IMR-90 (cell line): ENCODE measurements around the gene NEURL1B. TPM values are rescaled to one million over a fixed set of nuclear protein-coding genes. Genes with fewer than 3 reads are reported as not detected.
"Not testable (repeated sequence)": the region's sequence is repeated elsewhere in the genome, so short reads cannot be mapped to it uniquely, and the experiment has no call there.

Experiments used
- ATAC-seq: fragments of 200-7000 bp; cut with Tn5 transposase; 2 replicates; pipeline ENCODE4 v1.9.1; 2020; ENCODE audit warnings: low read depth, mild to moderate bottlenecking, moderate library complexity
- BruUV-seq: library from RNA; stranded (reverse); fragments of 400-500 nt; replicated peaks from 2 replicates; lab custom pipeline; 2021; lab: Mats Ljungman, UMichigan
- CTCF ChIA-PET: fragments of 300-600 bp; formaldehyde crosslinking; extraction: SDS; loops from one replicate; lab custom pipeline; 2021; ENCODE audit warnings: antibody characterized with exemption; lab: Yijun Ruan, JAX
- POLR2A ChIA-PET: fragments of 300-600 bp; sonication (Branson Sonifier 250); formaldehyde crosslinking; loops from one replicate; lab custom pipeline; 2022; ENCODE audit warnings: antibody characterized with exemption; ENCODE audit not compliant: unreplicated experiment; lab: Charles Lee
- DNase-seq: peaks from one replicate; pipeline ENCODE4 v3.0.0; 2013
- H2AFZ ChIP-seq: replicated peaks from 2 replicates; pipeline ENCODE3; 2013; ENCODE audit warnings: low read length, mild to moderate bottlenecking; ENCODE audit not compliant: poor library complexity
- H2AK5ac ChIP-seq: 2 replicates; pipeline ENCODE4 v1.6.1; 2013; ENCODE audit warnings: low read depth, low read length, inconsistent platforms
- H2AK9ac ChIP-seq: replicated peaks from 2 replicates; pipeline ENCODE3; 2013; ENCODE audit warnings: mild to moderate bottlenecking, low read depth, low read length, moderate library complexity; ENCODE audit not compliant: poor library complexity
- H2BK120ac ChIP-seq: 2 replicates; pipeline ENCODE4 v1.6.1; 2013; ENCODE audit warnings: low read depth, low read length, inconsistent platforms
- H2BK15ac ChIP-seq: 3 replicates; pipeline ENCODE4 v1.6.1; 2013; ENCODE audit warnings: low read depth, low read length, inconsistent platforms
- H2BK20ac ChIP-seq: 2 replicates; pipeline ENCODE4 v1.6.1; 2013; ENCODE audit warnings: low read depth, mild to moderate bottlenecking, inconsistent platforms, low read length, moderate library complexity
- H2BK5ac ChIP-seq: 2 replicates; pipeline ENCODE4 v1.6.1; 2013; ENCODE audit warnings: mild to moderate bottlenecking, low read depth, low read length, inconsistent platforms; ENCODE audit not compliant: poor library complexity, severe bottlenecking
- H3K14ac ChIP-seq: replicated peaks from 2 replicates; pipeline ENCODE4 v1.6.1; 2013; ENCODE audit warnings: low read depth, low read length, inconsistent platforms
- H3K18ac ChIP-seq: 2 replicates; pipeline ENCODE4 v1.6.1; 2013; ENCODE audit warnings: low read depth, low read length, control low read depth
- H3K23ac ChIP-seq: 2 replicates; pipeline ENCODE4 v1.6.1; 2013; ENCODE audit warnings: low read depth, low read length, inconsistent platforms
- H3K27ac ChIP-seq: 2 replicates; pipeline ENCODE4 v1.5.1; 2013; ENCODE audit warnings: mild to moderate bottlenecking, control low read depth, low read length; ENCODE audit not compliant: insufficient read depth
- H3K27me3 ChIP-seq: 2 replicates; pipeline ENCODE4 v1.6.1; 2013; ENCODE audit warnings: low read length; ENCODE audit not compliant: control insufficient read depth, insufficient read depth
- H3K36me3 ChIP-seq: 2 replicates; pipeline ENCODE4 v1.6.1; 2013; ENCODE audit warnings: low read length, mixed read lengths; ENCODE audit not compliant: control insufficient read depth, insufficient read depth
- H3K4ac ChIP-seq: 2 replicates; pipeline ENCODE4 v1.6.1; 2013; ENCODE audit warnings: low read depth, low read length, inconsistent platforms
- H3K4me1 ChIP-seq: 2 replicates; pipeline ENCODE4 v1.6.1; 2013; ENCODE audit warnings: low read length, mixed read lengths; ENCODE audit not compliant: control insufficient read depth, insufficient read depth
- H3K4me2 ChIP-seq: 2 replicates; pipeline ENCODE4 v1.6.1; 2013; ENCODE audit warnings: low read depth, mild to moderate bottlenecking, control low read depth, low read length, moderate library complexity
- H3K4me3 ChIP-seq: 2 replicates; pipeline ENCODE4 v1.5.1; 2013; ENCODE audit warnings: low read depth, mild to moderate bottlenecking, control low read depth, low read length, moderate library complexity; ENCODE audit not compliant: insufficient read depth
- H3K56ac ChIP-seq: 2 replicates; pipeline ENCODE4 v1.6.1; 2013; ENCODE audit warnings: low read length, inconsistent platforms; ENCODE audit not compliant: insufficient read depth; ENCODE audit errors: extremely low read depth
- H3K79me1 ChIP-seq, 2 experiments: 2 replicates each; pipeline ENCODE4 v1.6.1; 2013; ENCODE audit warnings: low read length in 2 of 2, inconsistent platforms in 1 of 2, low read depth in 1 of 2
- H3K9ac ChIP-seq: 2 replicates; pipeline ENCODE4 v1.6.1; 2013; ENCODE audit warnings: low read depth, low read length, control low read depth
- H3K9me1 ChIP-seq: 2 replicates; pipeline ENCODE4 v1.6.1; 2013; ENCODE audit warnings: low read length, inconsistent platforms; ENCODE audit not compliant: insufficient read depth
- H3K9me3 ChIP-seq: 2 replicates; pipeline ENCODE4 v1.6.1; 2013; ENCODE audit warnings: low read length; ENCODE audit not compliant: control insufficient read depth, insufficient read depth
- H4K20me1 ChIP-seq: 2 replicates; pipeline ENCODE4 v1.6.1; 2013; ENCODE audit warnings: low read length, inconsistent platforms; ENCODE audit not compliant: insufficient read depth
- H4K5ac ChIP-seq: 2 replicates; pipeline ENCODE4 v1.6.1; 2013; ENCODE audit warnings: mild to moderate bottlenecking, low read depth, low read length, control low read depth
- H4K8ac ChIP-seq, 2 experiments: 2 replicates each; pipeline ENCODE4 v1.6.1; 2013; ENCODE audit warnings: low read depth in 2 of 2, low read length in 2 of 2, control low read depth in 1 of 2, inconsistent platforms in 1 of 2
- H4K91ac ChIP-seq: 2 replicates; pipeline ENCODE4 v1.6.1; 2013; ENCODE audit warnings: low read depth, low read length, inconsistent platforms; ENCODE audit not compliant: insufficient read depth
- WGBS, 2 experiments: methylation state at CpG; one replicate each; pipeline versions ENCODE4 v1.1.5 to v1.1.7; 2013; ENCODE audit warnings: missing lambda C conversion rate in 2 of 2; ENCODE audit not compliant: insufficient read length in 1 of 2; ENCODE audit errors: extremely low coverage in 2 of 2; 5-methylcytosine and 5-hydroxymethylcytosine counted together
- dilution Hi-C: fragments of 300-500 bp; cut with HindIII; formaldehyde crosslinking; loops from one replicate; pipeline ENCODE4 v1.14.3; 2018; ENCODE audit warnings: low sequenced_read_pairs; ENCODE audit not compliant: unreplicated experiment
- in situ Hi-C: fragments of 300-500 bp; cut with MboI; formaldehyde crosslinking; loops from 3 replicates; pipeline ENCODE4 v1.14.3; 2019; ENCODE audit warnings: low sequenced_read_pairs, inconsistent platforms, mixed read lengths
- intact Hi-C: fragments of 100-400 bp; cut with micrococcal nuclease; formaldehyde crosslinking; loops from 2 replicates; pipeline ENCODE4 v1.10.0; 2022
- polyA plus RNA-seq, 3 experiments: library from polyadenylated mRNA; depleted of rRNA; stranded (reverse); fragments of >200 nt; gene quantifications; 2 replicates each; pipeline ENCODE4 v1.2.3, GENCODE V29; 2012; ENCODE audit warnings: low replicate concordance in 1 of 3
- total RNA-seq: library from RNA; depleted of rRNA; stranded (reverse); fragments of >200 nt; gene quantifications from 2 replicates; pipeline ENCODE4 v1.2.3, GENCODE V29; 2012

Gene NEURL1B
- total and polyA plus RNA-seq, 2 of the 4 experiments (the other 2 are of a cell fraction): 1.8 to 2.8 TPM

GRCh38 chr5:172711321-172711861 is 70.3 kb downstream of the NEURL1B start:
- intact Hi-C loops: loop anchor here (5.0 to 10.0 kb wide), 3 partner anchors 123 to 346 kb away; partner anchors contain the start of genes CREBRF and ERGIC1
- CTCF ChIA-PET, BruUV-seq: not testable (repeated sequence)

More at GRCh38 chr5:172711321-172711861, 70.3 kb downstream of the NEURL1B start:
- H3K56ac ChIP-seq, H3K23ac ChIP-seq, H2BK120ac ChIP-seq, H2AFZ ChIP-seq, H3K4ac ChIP-seq, H3K4me3 ChIP-seq, H3K18ac ChIP-seq, H4K20me1 ChIP-seq, H3K27me3 ChIP-seq, H4K8ac ChIP-seq, H3K27ac ChIP-seq, H2BK15ac ChIP-seq, H3K36me3 ChIP-seq, H3K4me2 ChIP-seq, H3K4me1 ChIP-seq, H3K9me1 ChIP-seq, H3K9ac ChIP-seq, H2BK5ac ChIP-seq, H3K9me3 ChIP-seq, DNase-seq, H2AK5ac ChIP-seq, H4K91ac ChIP-seq, dilution Hi-C loops, H2BK20ac ChIP-seq, H3K79me1 ChIP-seq, ATAC-seq, H4K5ac ChIP-seq, H2AK9ac ChIP-seq, H3K14ac ChIP-seq: not testable (repeated sequence)
- WGBS, 2 experiments: 67% methylated on average over 4 of the region's 12 CpGs; no CpG with 5 or more reads in 1 of the 2 experiments
- POLR2A ChIA-PET: interaction anchor here (0.7 kb wide), 1 partner anchor 346 kb away, joined by 3 read pairs; no protein-coding TSS in a partner anchor
- in situ Hi-C loops: loop anchor here (25.0 kb wide), 1 partner anchor 876 kb away; no protein-coding TSS in a partner anchor
